ENCODE results near the gene ZBTB24.
"Not testable (repeated sequence)": the region's sequence is repeated elsewhere in the genome, so short reads cannot be mapped to it uniquely, and the experiment has no call there.

The ZBTB24 gene

DNA sequence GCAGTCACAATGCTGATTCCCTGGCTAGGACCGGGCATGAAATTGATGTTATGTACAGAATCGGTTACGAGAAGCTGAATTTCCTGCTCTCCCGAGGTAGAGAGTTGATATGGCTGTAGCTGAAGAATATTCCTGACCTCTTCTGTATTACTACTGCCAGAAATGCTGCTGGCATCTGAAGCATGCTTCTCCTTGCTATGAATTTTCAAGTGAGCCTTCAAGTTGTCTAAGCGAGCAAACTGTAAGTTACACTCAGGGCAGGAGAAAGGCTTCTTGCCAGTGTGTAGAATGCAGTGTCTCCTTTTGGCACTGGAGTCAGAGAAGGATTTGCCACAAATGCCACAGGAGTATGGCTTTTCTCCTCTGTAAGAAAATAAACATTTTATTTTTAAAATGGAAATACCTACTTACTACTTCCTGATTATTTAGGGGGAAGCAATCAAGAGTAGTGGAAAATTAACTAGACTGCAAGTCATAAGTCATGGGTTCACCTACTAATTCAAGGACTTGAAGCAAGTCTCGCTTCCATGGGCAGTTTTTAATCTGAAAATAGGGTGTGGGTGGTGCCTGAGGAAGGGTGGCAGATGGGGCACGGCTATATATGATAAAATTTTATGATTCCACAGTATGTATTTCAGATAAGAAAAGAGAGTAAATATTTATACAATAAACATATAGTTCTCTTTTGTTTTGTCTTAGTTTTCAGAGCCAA lies 16.7 kb downstream of the ZBTB24 start:
- no peaks in the 10 kb centered on the region for H3K9me3 Mint-ChIP-seq
- H3K27ac Mint-ChIP-seq: peak overlapping the region; percentile 65
- H3K27me3 Mint-ChIP-seq: no peaks in the 10 kb centered on the region
- H3K4me3 Mint-ChIP-seq: no peak overlapping the region
- peaks cover 56% of the 10 kb centered on the region for H3K4me1 Mint-ChIP-seq
- ATAC-seq: no peak
- peaks cover 86% of the 10 kb centered on the region for H3K36me3 Mint-ChIP-seq

DNA sequence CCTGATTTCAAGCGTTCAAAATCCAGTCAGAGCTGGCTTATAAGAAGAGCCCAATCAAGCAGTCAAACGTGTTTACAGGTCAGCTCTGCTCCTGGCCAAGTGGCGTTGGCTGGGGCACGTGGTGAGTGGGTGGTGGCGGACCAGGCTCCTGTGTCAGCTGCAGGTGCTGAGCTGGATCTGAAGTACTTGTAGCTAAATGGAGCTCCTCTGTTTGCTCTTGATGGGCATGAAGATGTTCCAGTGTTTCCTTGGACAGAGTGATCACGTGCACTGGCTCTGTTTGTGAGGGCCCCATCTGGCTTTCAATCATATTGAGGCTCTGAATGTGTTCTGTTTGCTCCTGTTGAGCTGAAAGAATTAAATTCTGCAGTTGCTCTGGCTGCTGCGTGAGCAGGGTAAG lies 17.2 kb downstream of the ZBTB24 start:
- no peak for ATAC-seq
- Mint-ChIP-seq H3K4me3 (no peak overlapping the region), H3K36me3 (peaks cover 86% of the 10 kb centered on the region), H3K9me3 (no peaks in the 10 kb centered on the region), H3K27ac (peak overlapping the region; percentile 65), H3K27me3 (no peaks in the 10 kb centered on the region), H3K4me1 (peaks cover 51% of the 10 kb centered on the region)

DNA sequence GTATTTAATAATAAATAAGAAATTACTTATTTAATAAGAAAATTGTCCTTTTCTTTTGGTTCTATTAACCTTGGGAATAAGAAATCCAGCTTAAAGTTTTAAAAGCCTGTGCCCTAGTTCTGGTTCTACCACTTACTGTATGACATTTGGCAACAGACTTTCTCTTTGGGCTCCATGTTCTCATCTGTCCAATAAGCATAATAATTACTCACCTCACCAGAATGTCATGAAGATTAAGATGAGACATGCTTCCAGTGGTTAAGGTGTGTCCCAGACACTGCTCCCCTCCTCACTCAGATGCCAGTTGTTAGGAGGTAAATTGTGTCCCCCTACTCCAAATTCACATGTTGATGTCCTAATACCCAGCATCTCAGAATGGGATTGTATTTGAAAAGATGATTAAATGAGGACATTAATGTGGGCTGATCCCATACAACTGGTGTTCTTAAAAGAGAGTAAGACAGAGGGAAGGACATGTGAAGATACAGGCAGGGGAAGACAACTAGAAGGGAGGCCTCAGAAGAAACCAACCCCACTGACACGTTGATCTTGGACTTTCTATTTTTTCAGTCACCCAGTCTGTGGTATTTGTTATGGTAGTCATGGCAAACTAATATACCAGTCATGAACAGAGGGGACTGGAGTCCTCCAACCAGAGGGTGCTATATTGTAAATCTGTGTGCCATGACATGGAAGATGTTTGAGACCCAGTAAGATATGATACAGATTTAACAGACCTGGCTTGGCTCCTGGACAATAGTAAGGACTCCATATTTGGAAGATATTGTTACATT lies 21.1 kb downstream of the ZBTB24 start:
- Mint-ChIP-seq H3K4me1 (peaks cover 69% of the 10 kb centered on the region), H3K27ac (peak overlapping the region; percentile 70), H3K27me3 (no peaks in the 10 kb centered on the region), H3K9me3 (no peaks in the 10 kb centered on the region), H3K4me3 (no peak overlapping the region), H3K36me3 (peaks cover 51% of the 10 kb centered on the region)
- no peak for ATAC-seq

DNA sequence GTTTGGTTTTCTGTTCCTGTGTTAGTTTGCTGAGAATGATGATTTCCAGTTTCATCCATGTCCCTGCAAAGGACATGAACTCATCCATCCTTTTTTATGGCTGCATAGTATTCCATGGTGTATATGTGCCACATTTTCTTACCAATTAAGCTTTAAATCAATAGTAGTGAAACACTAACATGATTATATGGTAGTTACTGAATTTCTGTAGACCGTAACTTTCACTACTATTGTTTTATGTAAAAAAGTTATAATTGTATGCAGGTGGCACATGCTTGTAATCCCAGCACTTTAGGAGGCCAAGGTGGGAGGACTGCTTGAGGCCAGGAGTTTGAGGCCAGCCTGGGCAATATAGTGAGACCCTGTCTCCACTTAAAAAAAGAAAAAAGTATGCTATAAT lies 21.8 kb downstream of the ZBTB24 start:
- H3K4me3 Mint-ChIP-seq, H3K27me3 Mint-ChIP-seq, ATAC-seq, H3K9me3 Mint-ChIP-seq, H3K27ac Mint-ChIP-seq: not testable (repeated sequence)
- peaks cover 70% of the 10 kb centered on the region for H3K4me1 Mint-ChIP-seq
- H3K36me3 Mint-ChIP-seq: peaks cover 44% of the 10 kb centered on the region

DNA sequence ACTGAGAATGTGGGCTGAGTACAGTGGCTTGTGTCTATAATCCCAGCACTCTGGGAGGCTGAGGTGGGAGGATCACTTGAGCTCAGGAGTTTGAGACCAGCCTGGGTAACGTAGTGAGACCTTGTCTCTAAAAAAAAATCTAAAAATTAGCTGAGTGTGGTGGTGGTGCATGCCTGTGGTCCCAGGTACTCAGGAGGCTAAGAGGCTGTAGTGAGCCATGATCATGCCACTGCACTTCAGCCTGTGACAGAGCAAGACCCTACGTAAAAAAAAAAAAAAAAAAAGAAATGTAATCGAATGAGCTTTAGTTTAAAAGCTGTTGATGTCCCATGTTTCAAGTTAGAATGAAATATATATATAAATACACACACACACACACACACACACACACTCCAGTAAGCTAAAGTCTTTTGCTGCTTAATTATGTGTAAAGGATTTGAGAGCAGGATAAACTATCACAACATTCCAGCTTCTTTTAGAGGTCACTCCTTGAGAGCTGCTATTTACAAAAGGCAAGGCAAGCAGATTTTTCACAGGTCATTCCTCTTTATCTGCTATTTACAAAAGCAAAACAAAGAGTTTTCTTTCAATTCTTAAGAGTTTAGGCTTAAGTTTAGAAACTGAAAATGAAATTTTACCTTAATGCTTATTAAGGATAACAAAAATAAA lies 22.7 kb downstream of the ZBTB24 start:
- Mint-ChIP-seq H3K9me3 (no peaks in the 10 kb centered on the region), H3K4me3 (no peak overlapping the region), H3K27me3 (no peaks in the 10 kb centered on the region), H3K36me3 (peaks cover 35% of the 10 kb centered on the region), H3K4me1 (peaks cover 63% of the 10 kb centered on the region), H3K27ac (peak overlapping the region; percentile 96)
- no peak for ATAC-seq

DNA sequence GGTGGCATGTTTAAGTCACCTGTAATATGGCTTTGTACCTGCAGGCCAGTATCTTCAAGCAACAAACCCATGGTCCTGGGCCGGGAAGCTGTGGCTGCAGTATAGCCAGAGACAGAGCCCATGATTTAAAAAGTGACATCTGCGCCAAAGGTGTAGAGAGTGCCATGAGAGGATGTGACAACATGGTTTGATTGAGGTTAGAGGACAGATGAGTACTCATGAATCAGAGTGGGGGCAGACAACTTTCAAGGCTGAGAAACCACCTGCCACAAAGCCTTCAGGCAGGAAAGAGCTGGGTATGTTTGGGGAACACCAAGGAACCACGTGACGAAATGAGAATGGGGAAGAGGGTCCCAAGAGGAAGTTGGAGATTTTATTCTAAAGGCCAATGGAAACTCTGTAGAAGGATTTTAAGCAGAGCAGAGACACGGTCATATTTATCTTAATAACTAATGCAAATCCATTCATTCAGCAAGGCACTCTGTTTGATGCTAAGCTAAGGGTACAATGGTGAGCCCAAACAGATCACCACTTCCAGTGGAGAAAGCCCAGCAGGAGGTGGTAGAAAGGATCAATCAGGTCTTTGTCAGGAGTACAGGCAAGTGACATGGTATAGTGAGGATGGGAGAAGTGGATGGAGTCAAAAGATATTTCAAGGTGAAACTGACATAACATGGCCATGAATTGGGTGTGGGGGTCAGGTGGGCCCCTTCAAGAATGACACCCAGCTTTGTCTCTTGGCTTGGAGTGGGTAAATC lies 24.1 kb downstream of the ZBTB24 start:
- Mint-ChIP-seq H3K27me3 (no peaks in the 10 kb centered on the region), H3K36me3 (peaks cover 25% of the 10 kb centered on the region), H3K4me1 (peaks cover 60% of the 10 kb centered on the region), H3K4me3 (peak overlapping the region; percentile 16), H3K27ac (peak overlapping the region; percentile 96), H3K9me3 (no peaks in the 10 kb centered on the region)
- ATAC-seq: peak; percentile 46

DNA sequence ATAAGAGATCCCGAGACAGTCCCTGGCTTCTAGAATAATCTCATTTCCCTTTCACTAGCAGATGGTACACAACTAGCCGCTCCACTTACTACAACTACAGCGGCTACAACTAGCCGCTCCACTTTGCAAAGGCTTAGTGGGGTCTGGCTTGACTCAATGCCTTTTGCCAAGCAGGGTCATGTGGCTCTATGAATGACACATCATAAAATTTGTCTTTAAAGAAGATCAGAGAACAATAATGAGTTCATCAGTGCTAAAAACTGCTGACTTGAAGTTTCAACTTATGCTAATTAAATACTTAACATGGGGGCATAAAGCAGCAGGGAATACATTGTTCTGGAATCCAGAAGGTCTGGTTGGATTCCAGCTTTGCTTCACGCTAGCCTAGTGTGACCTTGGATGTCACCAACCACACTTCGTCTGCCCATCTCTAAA lies 25.4 kb downstream of the ZBTB24 start:
- Mint-ChIP-seq H3K27me3 (no peaks in the 10 kb centered on the region), H3K4me3 (peak overlapping the region; percentile 96), H3K27ac (peak overlapping the region; percentile 96)

DNA sequence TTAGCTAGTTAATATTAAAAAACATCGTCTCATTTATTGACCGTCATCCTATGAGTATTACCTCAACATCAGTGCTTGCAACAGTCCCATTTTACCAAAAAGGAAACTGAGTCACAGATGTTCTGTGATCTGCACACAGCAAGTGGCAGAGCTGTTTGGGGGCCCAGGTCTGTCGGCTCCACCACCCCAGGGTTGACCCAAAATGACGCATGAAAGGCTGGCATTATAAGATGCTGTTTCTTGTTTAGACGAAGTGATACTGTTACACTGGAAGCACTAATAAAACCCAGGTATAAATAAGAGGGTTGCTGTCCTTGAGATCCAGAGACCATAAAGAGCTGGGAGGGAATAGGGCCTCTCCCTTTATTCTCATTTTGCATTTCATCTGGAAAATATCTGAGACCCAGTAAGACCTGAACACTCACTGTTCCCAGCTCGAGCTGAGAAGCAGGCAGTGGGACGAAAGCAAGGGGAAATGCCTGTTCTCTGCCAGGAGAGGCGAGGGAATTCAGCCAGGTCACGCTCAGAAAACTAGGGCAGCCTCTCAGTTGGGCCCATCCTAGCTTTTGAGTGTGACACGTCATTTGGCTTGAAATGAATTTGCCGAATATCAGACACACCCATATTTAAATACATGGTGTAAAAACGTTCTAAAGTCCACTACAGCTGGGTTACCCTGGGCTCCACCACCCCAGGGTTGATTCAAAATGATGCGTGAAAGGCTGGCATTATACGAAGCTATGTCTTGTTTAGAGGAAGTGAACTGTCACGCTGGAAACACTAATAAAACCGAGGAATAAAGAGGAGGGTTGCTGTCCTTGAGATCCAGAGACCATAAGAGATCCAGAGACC lies 26.1 kb downstream of the ZBTB24 start:
- peak overlapping the region; percentile 96 for H3K27ac Mint-ChIP-seq
- H3K36me3 Mint-ChIP-seq: peaks cover 23% of the 10 kb centered on the region
- H3K9me3 Mint-ChIP-seq: no peaks in the 10 kb centered on the region
- peaks cover 73% of the 10 kb centered on the region for H3K4me1 Mint-ChIP-seq
- H3K27me3 Mint-ChIP-seq: no peaks in the 10 kb centered on the region
- no peak for ATAC-seq
- H3K4me3 Mint-ChIP-seq: peak overlapping the region; percentile 96

More for the DNA sequence above, 25.4 kb downstream of the ZBTB24 start:
- Mint-ChIP-seq H3K36me3 (peaks cover 25% of the 10 kb centered on the region), H3K9me3 (no peaks in the 10 kb centered on the region), H3K4me1 (peaks cover 73% of the 10 kb centered on the region)
- ATAC-seq: no peak

DNA sequence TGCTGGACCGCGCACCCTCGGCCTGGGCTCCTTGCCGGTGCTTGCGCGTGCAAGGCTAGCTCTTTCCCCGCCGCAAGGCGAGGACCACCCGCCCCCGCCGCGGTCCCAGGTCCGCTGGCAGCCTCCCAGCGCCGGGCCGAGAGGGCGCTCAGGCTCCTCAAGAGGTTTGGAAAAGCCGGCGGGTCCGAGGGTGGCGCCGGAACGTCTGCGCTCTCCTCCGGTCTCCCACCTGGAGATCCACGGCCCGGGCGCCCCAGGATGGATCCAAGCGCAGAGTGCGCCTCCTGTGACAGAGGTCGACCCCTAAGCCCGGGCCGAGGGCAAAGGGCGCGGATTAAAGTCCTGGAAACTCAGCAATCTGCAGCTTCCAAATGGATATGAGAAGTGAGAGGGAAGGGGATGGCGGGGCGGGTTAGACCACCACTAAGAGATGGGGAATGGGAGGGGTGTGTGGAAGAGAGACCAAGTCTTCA lies 26.9 kb downstream of the ZBTB24 start:
- no peaks in the 10 kb centered on the region for H3K9me3 Mint-ChIP-seq

DNA sequence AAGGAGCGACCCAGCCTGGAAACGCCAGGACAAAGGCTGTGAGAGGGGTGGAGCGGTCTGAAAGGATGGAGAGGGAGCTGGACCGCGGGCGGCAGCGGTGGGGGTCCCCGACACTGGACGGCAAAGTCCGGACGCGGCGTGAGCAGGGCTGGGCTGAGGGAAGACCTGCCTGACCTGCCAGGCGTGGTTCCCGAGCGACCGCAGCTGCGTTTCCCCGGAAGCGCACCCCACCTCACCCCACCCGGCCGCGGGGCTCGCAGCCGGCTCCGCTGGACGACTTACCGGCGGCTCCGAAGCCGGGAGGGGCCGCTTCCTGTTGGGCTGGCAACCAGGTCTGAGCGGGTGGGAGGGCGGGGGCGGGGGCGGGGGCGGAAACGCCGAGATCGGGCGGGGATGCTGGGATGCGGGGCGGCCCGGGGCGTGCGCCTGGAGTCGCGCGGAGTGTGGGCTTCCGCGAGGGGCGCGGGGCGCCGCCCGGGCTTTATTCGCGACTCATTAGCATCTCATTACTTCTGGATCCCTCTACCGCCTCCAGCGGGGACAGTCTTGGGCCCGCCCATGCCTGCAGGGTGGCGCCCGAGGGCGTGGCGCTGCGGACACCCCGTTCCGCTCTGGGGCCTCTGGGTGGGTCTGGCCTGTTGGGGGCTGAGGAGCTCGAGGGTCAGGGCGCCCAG lies 27.4 kb downstream of the ZBTB24 start, which contains the start of gene MICAL1:
MICAL1 (minus strand) TSS at position 336 of the 674 bp plus-strand sequence. CDS start 1,576 bp downstream, outside the sequence.
- Mint-ChIP-seq H3K36me3 (peaks cover 18% of the 10 kb centered on the region), H3K27ac (peak within 1 kb of the TSS; percentile 96), H3K4me1 (peaks cover 81% of the 10 kb centered on the region), H3K4me3 (peak within 1 kb of the TSS; percentile 96), H3K27me3 (no peaks in the 10 kb centered on the region), H3K9me3 (no peaks in the 10 kb centered on the region)
- peak; percentile 84 for ATAC-seq

More for the DNA sequence above, 26.9 kb downstream of the ZBTB24 start:
- peak overlapping the region; percentile 96 for H3K4me3 Mint-ChIP-seq
- H3K27me3 Mint-ChIP-seq: no peaks in the 10 kb centered on the region
- peak overlapping the region; percentile 96 for H3K27ac Mint-ChIP-seq
- no peak for ATAC-seq
- H3K36me3 Mint-ChIP-seq: peaks cover 17% of the 10 kb centered on the region
- H3K4me1 Mint-ChIP-seq: peaks cover 77% of the 10 kb centered on the region

DNA sequence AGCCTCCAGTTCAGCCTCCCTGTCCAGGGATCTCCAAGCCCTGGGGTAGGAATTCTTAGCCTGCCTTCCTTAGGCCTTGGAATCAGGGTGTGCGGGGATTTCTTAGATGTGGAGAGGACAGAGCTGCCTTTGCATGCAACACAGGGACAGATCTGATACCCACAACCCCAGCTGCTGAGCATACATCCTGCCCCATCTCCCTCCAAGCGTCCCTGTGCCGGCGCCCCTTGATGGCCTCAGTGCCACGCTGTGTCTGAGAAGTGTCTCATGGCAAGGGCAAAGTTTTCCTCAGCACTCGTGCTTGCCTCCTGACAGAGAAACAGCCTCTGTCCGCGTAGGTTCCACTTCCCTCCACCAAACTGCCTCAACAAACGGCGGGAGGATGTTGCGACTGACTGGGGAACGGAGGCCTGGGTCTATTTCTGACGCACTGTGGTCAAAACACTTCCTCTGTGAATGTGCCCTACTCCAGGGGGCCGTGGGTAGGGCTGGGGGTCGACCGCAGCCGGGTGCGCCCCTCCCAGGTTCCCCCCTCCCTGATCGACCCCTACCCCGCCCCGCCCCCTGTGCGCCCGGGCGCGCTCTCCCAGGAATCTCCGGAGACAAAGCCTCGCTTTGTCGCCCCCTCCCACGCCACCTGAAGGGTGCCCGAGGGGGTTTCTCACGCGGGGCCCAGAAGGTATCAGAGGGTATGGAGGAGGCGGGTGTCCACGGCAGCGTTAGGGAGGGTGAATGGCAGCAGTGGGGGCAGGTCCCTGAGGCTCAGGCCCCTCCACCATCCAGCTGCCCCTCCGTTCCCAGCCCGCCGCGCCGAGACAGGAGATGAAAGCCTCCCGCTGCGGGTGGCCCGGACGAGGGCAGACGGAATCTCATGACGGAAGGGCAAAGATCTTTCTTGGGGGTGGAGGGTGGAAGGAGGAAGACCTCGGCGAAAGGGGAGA lies 28.3 kb downstream of the ZBTB24 start:
- peak; percentile 73 for ATAC-seq
- Mint-ChIP-seq H3K4me3 (peak overlapping the region; percentile 96), H3K27me3 (no peaks in the 10 kb centered on the region), H3K36me3 (peaks cover 26% of the 10 kb centered on the region), H3K4me1 (peaks cover 83% of the 10 kb centered on the region), H3K27ac (peak overlapping the region; percentile 96), H3K9me3 (no peaks in the 10 kb centered on the region)

DNA sequence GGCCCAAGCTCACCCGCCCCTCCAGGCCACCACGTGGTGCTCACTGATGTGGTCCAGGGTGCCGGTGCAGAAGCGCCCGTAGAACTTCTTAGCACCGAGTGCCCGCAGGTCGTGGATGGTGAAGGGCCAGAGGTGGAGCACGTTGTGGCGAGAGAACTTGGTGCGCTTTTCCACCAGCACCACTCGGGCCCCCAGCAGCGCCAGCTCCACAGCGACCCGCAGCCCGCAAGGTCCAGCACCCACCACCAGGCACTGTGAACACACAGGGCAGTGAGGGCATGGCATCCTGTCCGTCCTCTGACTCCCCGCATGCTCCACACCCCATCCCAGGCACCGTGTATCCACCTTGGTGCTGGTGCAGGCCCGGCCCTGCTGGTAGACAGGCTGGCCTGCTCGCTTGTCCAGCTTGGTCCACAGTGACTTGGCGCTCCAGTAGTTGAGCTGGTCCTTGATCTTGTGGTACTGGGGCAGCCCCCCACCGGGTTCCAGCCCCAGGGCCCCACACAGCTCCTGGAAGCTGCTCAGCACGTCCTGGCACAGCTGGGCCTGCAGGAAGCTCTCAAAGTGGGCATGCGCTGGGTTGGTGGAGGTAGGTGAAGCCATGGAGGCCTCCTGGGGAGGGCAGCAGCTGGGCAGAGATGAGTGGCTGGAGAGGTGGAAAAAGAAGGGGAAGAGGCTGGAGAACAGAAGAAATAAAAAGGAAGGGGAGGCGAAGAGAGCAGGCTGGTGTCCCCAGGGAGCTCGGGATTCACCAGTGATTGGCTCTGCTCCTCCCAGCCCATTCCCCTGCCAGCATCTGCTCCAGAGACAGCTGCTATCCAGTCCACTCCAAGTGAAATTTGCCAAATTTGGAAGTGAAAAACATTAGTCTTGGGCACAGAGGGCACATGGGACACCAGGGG lies 29.2 kb downstream of the ZBTB24 start:
- Mint-ChIP-seq H3K9me3 (no peaks in the 10 kb centered on the region), H3K4me3 (peak overlapping the region; percentile 96), H3K4me1 (peaks cover 82% of the 10 kb centered on the region), H3K36me3 (peaks cover 29% of the 10 kb centered on the region), H3K27me3 (no peaks in the 10 kb centered on the region), H3K27ac (peak overlapping the region; percentile 96)
- ATAC-seq: no peak

Measured in stimulated activated memory B cell treated with anti-CD40 and anti-IgM and Interleukin-4, amounts not matched to agents 10 μg/mL and 1 μg/mL and 100 μg/mL, for 72 hours (primary cell).